ENCODE measurements around the gene JAK1.
"Not testable (repeated sequence)": the region's sequence is repeated elsewhere in the genome, so short reads cannot be mapped to it uniquely, and the experiment has no call there.

JAK1 gene

GRCh38 chr1:64839732-64840405 is 126.5 kb downstream of the JAK1 start:
- DNase-seq (ENCODE audit: low read depth in 2 of 2) = no peak

GRCh38 chr1:64839261-64839660 is 127.1 kb downstream of the JAK1 start:
- no peak for DNase-seq (ENCODE audit: low read depth in 2 of 2)

GRCh38 chr1:64838486-64838885 is 127.9 kb downstream of the JAK1 start:
- DNase-seq (ENCODE audit: low read depth in 2 of 2) = no peak

- no peak for DNase-seq (ENCODE audit: low read depth in 2 of 2)
Measured at GRCh38 chr1:64836802-64837201, 129.5 kb downstream of the JAK1 start.

GRCh38 chr1:64834734-64835133 is 131.6 kb downstream of the JAK1 start:
- DNase-seq (ENCODE audit: low read depth in 2 of 2) = no peak

GRCh38 chr1:64830030-64830651 is 136.2 kb downstream of the JAK1 start:
- no peak for DNase-seq (ENCODE audit: low read depth in 2 of 2)

GRCh38 chr1:64829411-64830029 is 136.8 kb downstream of the JAK1 start:
- no peak for DNase-seq (ENCODE audit: low read depth in 2 of 2)

- DNase-seq (ENCODE audit: low read depth in 2 of 2) = no peak
Measured at GRCh38 chr1:64828829-64829228, 137.5 kb downstream of the JAK1 start.

GRCh38 chr1:64826991-64827390 is 139.4 kb downstream of the JAK1 start:
- DNase-seq (ENCODE audit: low read depth in 2 of 2) = no peak

- DNase-seq (ENCODE audit: low read depth in 2 of 2) = peak in 1 of 2 donors; percentile 41
Measured at GRCh38 chr1:64823691-64824476, 142.5 kb downstream of the JAK1 start.

- DNase-seq (ENCODE audit: low read depth in 2 of 2) = no peak
Measured at GRCh38 chr1:64822621-64823020, 143.7 kb downstream of the JAK1 start.

- not testable (repeated sequence) for DNase-seq (ENCODE audit: low read depth in 2 of 2)
Measured at GRCh38 chr1:64820572-64820971, 145.8 kb downstream of the JAK1 start.

- DNase-seq (ENCODE audit: low read depth in 2 of 2) = not testable (repeated sequence)
Measured at GRCh38 chr1:64817364-64817763, 149.0 kb downstream of the JAK1 start.

GRCh38 chr1:64814427-64814826 is 151.9 kb downstream of the JAK1 start:
- no peak for DNase-seq (ENCODE audit: low read depth in 2 of 2)

- DNase-seq (ENCODE audit: low read depth in 2 of 2) = no peak
Measured at GRCh38 chr1:64811131-64811530, 155.2 kb downstream of the JAK1 start.

- no peak for DNase-seq (ENCODE audit: low read depth in 2 of 2)
Measured at GRCh38 chr1:64810001-64810400, 156.3 kb downstream of the JAK1 start.

GRCh38 chr1:64809309-64809708 is 157.0 kb downstream of the JAK1 start:
- DNase-seq (ENCODE audit: low read depth in 2 of 2) = no peak

- DNase-seq (ENCODE audit: low read depth in 2 of 2) = no peak
Measured at GRCh38 chr1:64801851-64802523, 164.4 kb downstream of the JAK1 start.

- DNase-seq (ENCODE audit: low read depth in 2 of 2) = no peak
Measured at GRCh38 chr1:64798872-64799271, 167.5 kb downstream of the JAK1 start.

GRCh38 chr1:64790832-64791487 is 175.4 kb downstream of the JAK1 start:
- no peak for DNase-seq (ENCODE audit: low read depth in 2 of 2)
